BLaER1 (cell line): ENCODE measurements around the gene INF2.

Experiments
- H3K27ac ChIP-seq: shearing (Covaris generic); formaldehyde crosslinking; 2 replicates; pipeline ENCODE4 v1.8.1; 2022
- H3K27me3 ChIP-seq: shearing (Covaris generic); formaldehyde crosslinking; 2 replicates; pipeline ENCODE4 v1.8.1; 2022
- H3K36me3 ChIP-seq: shearing (Covaris generic); formaldehyde crosslinking; 2 replicates; pipeline ENCODE4 v1.8.1; 2022
- H3K4me1 ChIP-seq: shearing (Covaris generic); formaldehyde crosslinking; 2 replicates; pipeline ENCODE4 v1.8.1; 2022
- H3K4me2 ChIP-seq: shearing (Covaris generic); formaldehyde crosslinking; 2 replicates; pipeline ENCODE4 v1.8.1; 2022
- H3K4me3 ChIP-seq: shearing (Covaris generic); formaldehyde crosslinking; 2 replicates; pipeline ENCODE4 v1.8.1; 2022
- H3K9ac ChIP-seq: shearing (Covaris generic); formaldehyde crosslinking; 2 replicates; pipeline ENCODE4 v1.8.1; 2022
- H3K9me3 ChIP-seq: shearing (Covaris generic); formaldehyde crosslinking; 2 replicates; pipeline ENCODE4 v1.8.1; 2022
- H4K20me1 ChIP-seq: shearing (Covaris generic); formaldehyde crosslinking; 2 replicates; pipeline ENCODE4 v1.8.1; 2022
- Cebpa-rat ChIP-seq: shearing (Covaris generic); IDR thresholded peaks from 2 replicates; pipeline ENCODE4 v1.8.1; 2022

The INF2 gene

DNA sequence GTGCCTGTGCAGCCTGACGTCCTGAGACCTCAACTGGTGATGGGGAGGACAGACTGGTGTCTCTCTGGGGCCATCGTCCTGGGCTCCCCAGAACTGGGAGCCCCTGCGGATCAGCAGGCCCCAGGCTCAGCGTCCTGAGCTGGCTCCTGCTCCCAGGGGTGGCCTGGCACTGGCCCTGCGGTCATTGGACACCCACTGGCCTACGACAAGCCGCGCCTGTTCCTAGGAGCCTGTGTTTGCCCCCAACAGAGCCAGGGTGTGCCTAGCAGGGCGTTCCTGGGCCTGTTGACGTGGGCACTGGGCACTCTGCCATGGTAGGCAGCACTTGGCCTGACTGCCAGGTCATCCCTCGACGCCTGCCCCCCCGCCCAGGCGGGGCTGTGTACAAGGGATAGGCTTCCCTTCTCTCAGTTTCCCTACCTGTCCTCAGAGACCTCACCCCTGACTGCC is 43.0 kb downstream of the INF2 start:
- Histone ChIP-seq H3K27ac (peak overlapping the region; percentile 75), H3K27me3 (no peaks in the 10 kb centered on the region), H3K4me3 (no peak overlapping the region), H3K36me3 (no peaks in the 10 kb centered on the region), H4K20me1 (no peaks in the 10 kb centered on the region), H3K4me2 (peak overlapping the region; percentile 74), H3K9me3 (no peaks in the 10 kb centered on the region), H3K9ac (peak overlapping the region; percentile 56; the same call in 1 of the 2 replicates), H3K4me1 (peaks cover 28% of the 10 kb centered on the region)
- TF ChIP-seq Cebpa-rat: no peak

DNA sequence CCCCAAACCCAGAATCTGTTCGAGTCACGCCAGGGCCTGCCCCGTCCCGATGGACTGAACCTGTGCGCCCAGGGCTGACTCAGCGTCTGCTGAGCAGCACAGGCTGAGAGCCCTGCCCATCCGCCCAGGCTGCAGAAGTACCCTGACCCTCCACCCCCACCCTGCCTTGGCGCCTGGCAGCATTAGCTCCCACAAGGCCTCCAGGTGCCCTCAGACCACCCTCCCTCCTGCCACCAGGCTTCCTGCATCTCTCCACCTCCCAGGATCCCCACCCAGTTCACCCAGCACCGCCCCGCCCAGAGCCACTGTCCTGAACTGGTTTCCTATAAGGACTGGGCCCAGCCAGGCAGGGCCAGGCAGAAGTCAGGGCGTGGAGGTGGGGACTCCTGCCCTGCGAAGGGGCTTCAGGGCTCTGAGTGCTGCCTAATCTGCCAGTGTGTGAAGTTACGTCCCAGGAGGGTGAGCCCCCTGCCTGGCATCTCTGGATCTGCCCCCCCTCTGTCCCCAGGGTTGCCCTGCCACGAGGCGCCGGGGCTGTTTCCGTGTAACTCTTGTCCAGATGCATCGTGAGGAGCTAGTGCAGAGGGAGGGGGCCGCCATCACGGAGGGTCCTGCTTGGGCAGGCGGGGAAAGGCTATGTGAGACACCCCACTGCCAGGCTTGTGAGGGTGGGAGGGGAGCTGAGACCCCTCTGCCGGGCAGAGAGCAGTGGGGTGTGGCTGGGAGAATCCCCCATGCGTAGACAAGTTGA is 43.7 kb downstream of the INF2 start:
- Histone ChIP-seq H4K20me1 (no peaks in the 10 kb centered on the region), H3K27ac (peak overlapping the region; percentile 75), H3K9ac (peak overlapping the region; percentile 56; the same call in 1 of the 2 replicates), H3K4me2 (peak overlapping the region; percentile 74), H3K9me3 (no peaks in the 10 kb centered on the region), H3K4me3 (no peak overlapping the region), H3K27me3 (no peaks in the 10 kb centered on the region), H3K4me1 (peaks cover 28% of the 10 kb centered on the region), H3K36me3 (no peaks in the 10 kb centered on the region)
- TF ChIP-seq Cebpa-rat: no peak

DNA sequence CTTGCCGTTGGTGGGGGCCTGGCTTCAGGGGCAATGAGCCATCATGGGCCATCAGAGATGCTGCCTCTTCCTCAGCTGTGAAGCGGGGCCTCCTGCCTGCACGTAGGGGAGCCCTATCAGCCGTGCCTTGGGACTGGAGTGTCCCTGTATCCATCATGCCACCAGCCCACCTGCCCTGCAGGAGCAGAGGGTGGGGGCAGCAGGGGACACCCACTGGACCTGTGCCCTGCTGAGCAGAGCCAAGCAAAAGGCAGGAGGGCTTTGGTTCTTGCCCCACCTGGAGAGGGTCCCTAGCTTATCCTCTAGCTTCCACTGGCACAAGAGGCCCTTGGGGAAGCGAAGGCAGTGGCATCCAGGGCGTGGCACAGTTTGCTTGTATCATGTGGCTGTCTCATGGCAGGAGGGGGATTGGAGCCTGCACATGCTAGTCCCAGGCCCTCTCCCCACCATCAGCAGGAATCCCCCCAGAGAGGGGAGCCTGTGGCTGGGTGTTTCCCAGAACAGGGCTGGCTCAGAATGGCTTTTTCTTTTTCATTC is 44.7 kb downstream of the INF2 start:
- H3K27ac ChIP-seq: peak overlapping the region; percentile 75
- H3K36me3 ChIP-seq: no peaks in the 10 kb centered on the region; the same call in 1 of the 2 replicates
- H3K4me1 ChIP-seq: peaks cover 28% of the 10 kb centered on the region
- H3K9me3 ChIP-seq: no peaks in the 10 kb centered on the region
- H3K4me2 ChIP-seq: peak overlapping the region; percentile 74
- TF ChIP-seq Cebpa-rat: no peak
- H3K9ac ChIP-seq: no peak overlapping the region
- H3K4me3 ChIP-seq: no peak overlapping the region
- H4K20me1 ChIP-seq: no peaks in the 10 kb centered on the region
- no peaks in the 10 kb centered on the region for H3K27me3 ChIP-seq

DNA sequence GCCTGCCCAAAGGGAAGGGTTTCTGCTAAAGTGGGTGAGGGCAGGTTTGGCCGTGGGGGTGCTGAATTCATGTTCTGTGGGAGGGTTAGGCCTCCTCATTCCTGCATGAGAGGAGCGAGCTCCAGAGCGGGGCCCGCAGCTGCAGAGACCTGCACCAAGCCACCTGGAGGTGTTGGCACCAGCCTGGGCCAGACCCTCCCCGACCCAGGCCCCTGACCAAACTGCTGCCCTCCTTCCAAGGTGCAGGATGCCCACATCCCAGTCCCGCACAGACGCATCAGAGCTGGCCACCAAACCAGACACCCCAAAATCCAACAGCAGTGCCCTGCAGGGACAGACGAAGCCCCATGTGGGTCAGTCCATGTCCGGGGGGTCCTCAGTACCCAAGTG is 45.2 kb downstream of the INF2 start:
- no peak overlapping the region for H3K9ac ChIP-seq
- H3K27ac ChIP-seq: peak overlapping the region; percentile 75; the same call in 1 of the 2 replicates
- no peak for TF ChIP-seq Cebpa-rat

DNA sequence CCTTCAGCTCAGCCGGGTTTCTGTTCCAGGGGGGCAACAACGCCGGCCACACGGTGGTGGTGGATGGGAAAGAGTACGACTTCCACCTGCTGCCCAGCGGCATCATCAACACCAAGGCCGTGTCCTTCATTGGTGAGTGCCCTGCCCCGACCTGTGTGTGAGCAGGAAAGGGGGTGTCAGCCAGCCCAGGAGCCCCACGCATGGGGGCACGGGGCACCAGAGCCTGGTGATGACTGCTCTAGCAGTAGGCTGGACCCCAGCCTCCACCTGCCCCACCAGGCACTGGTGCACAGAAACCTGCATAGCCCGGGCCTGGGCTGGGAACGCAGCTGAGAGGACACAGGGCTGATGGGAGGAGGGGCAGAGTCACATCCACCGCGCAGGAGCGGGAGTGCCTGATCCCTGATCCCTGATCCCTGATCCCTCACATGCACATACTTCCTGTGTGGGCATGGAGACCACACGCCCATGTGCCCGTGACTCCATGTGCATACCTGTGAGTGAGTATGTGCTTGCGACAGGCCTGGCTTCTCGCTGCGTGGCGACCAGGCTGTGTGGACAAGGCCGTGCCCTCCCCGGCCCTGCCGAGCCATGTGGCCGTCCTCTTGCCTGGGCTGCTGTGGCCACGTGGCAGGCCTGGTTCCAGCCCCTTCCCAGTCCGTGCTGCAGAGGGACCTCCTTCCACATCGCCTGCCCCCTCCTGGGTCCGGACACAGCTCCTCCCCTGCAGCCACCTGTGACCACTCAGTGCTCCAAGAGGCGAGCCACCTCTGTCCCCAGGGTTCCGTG is 45.8 kb downstream of the INF2 start:
- H3K4me3 ChIP-seq: no peak overlapping the region
- H4K20me1 ChIP-seq: no peaks in the 10 kb centered on the region
- H3K27me3 ChIP-seq: no peaks in the 10 kb centered on the region
- TF ChIP-seq Cebpa-rat: no peak
- no peaks in the 10 kb centered on the region for H3K9me3 ChIP-seq
- H3K27ac ChIP-seq: no peak overlapping the region
- H3K36me3 ChIP-seq: peaks cover 4% of the 10 kb centered on the region; the same call in 1 of the 2 replicates
- no peak overlapping the region for H3K4me2 ChIP-seq
- no peak overlapping the region for H3K9ac ChIP-seq
- peaks cover 28% of the 10 kb centered on the region for H3K4me1 ChIP-seq

More for the DNA sequence above, 45.2 kb downstream of the INF2 start:
- no peaks in the 10 kb centered on the region for H3K27me3 ChIP-seq
- no peaks in the 10 kb centered on the region for H4K20me1 ChIP-seq
- H3K4me3 ChIP-seq: no peak overlapping the region
- peaks cover 28% of the 10 kb centered on the region for H3K4me1 ChIP-seq
- H3K9me3 ChIP-seq: no peaks in the 10 kb centered on the region
- peaks cover 4% of the 10 kb centered on the region; the same call in 1 of the 2 replicates for H3K36me3 ChIP-seq
- H3K4me2 ChIP-seq: 0 out of 2 replicates have a peak overlapping the region, but pooled peaks have one; percentile 74

DNA sequence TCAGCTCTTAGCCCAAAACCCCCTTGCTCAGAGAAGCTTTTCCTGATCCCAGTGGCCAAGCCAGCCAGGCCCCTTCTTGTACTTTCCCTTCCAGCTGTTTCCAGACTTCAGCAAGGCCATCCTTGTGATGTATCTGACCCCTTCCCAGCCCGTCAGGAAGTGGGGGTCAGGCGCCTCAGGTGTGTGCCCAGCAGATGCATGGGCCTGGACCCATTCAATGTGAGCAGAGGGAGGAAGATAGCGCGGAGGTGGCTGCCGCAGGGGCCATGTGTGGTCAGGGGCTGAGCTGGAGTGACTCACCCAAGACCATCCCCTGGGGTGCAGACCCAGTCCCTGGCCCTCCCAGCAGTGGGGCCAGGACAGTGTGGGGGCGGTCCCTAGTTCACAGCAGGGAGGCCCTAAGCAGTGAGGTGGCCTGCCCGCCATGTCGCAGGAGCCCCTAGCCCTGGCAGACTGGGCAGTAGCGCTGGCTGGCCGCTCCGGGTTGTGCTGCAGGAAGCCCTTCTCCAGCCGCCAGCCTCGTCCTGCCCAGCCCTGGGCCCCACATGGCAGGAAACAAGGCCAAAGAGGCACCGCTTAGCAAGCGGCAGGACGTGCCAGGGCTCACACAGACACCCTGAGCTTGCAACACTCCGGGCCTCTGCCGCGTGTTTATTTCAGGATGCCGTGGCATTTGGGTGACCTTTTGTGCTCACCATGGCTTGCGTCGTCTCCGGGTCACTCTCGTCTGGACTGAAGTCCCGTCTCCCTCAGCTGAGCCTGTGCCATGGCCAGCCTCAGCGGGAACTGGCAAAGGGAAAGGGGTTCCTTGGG is 46.6 kb downstream of the INF2 start:
- Histone ChIP-seq H3K9ac (no peak overlapping the region), H4K20me1 (no peaks in the 10 kb centered on the region), H3K4me2 (no peak overlapping the region), H3K27me3 (no peaks in the 10 kb centered on the region), H3K9me3 (no peaks in the 10 kb centered on the region), H3K4me1 (peaks cover 33% of the 10 kb centered on the region), H3K27ac (no peak overlapping the region), H3K4me3 (no peak overlapping the region), H3K36me3 (peaks cover 4% of the 10 kb centered on the region; the same call in 1 of the 2 replicates)
- TF ChIP-seq Cebpa-rat: no peak

DNA sequence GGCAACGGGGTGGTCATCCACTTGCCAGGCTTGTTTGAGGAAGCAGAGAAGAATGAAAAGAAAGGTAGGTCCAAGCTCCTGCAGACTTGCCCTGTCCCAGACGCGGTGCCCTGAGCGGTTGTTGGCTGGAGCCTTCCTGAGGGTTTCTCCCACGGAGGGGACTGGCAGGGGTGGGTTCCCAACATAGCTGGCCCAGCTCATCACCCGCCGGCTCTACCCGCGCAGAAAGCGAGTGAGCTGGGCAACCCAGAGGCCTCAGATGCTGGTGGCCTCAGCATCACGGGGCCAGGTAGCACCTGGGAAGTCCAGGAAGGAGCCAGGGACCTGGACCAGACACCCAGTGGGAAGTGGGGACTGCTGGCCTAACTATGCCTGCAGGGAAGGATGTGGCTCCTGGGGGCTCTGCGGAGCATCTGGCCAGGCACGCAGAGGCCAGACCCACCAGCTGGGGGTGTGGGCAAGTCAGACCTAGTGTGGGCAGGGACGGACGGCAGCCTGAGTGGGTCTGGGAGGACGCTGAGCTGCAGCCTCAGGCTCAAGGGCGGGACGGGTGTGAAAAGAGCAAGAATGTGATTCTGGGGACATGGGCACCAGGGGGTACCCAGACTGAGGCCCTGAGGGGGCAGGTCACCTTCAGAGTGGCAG is 49.1 kb downstream of the INF2 start:
- peaks cover 4% of the 10 kb centered on the region; the same call in 1 of the 2 replicates for H3K36me3 ChIP-seq
- H3K4me3 ChIP-seq: no peak overlapping the region
- no peaks in the 10 kb centered on the region for H3K9me3 ChIP-seq
- no peak overlapping the region for H3K9ac ChIP-seq
- TF ChIP-seq Cebpa-rat: no peak
- no peak overlapping the region for H3K27ac ChIP-seq
- H3K27me3 ChIP-seq: no peaks in the 10 kb centered on the region
- H3K4me1 ChIP-seq: peaks cover 35% of the 10 kb centered on the region
- H4K20me1 ChIP-seq: no peaks in the 10 kb centered on the region
- H3K4me2 ChIP-seq: no peak overlapping the region

DNA sequence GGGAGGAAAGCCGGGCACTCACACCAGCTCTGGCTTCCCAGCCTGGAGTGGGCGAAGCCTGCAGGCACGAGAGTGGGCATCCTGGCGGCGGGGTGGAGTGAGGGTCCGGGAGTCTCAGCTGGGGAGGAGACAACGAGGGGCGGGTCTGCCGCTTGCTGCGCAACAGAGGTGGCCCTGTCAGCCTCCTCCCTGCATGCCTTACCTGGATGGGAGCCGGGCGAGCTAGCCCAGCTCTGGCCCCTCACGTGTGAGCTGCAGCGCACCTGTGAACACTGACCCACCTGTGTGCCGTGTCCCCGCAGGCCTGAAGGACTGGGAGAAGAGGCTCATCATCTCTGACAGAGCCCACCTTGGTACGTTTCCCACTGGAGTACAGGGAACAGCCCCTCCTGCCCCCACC is 49.6 kb downstream of the INF2 start:
- peaks cover 30% of the 10 kb centered on the region for H3K4me1 ChIP-seq
- peaks cover 4% of the 10 kb centered on the region; the same call in 1 of the 2 replicates for H3K36me3 ChIP-seq
- no peak overlapping the region for H3K9ac ChIP-seq
- no peaks in the 10 kb centered on the region for H4K20me1 ChIP-seq
- no peaks in the 10 kb centered on the region for H3K9me3 ChIP-seq
- no peak overlapping the region for H3K4me3 ChIP-seq
- H3K27ac ChIP-seq: no peak overlapping the region
- H3K27me3 ChIP-seq: no peaks in the 10 kb centered on the region
- no peak for TF ChIP-seq Cebpa-rat
- no peak overlapping the region for H3K4me2 ChIP-seq
